ACHN (cell line): ENCODE measurements around the gene GANC.
"Not testable (repeated sequence)": the region's sequence is repeated elsewhere in the genome, so short reads cannot be mapped to it uniquely, and the experiment has no call there.

Experiments used
- DNase-seq: peaks from one replicate; pipeline ENCODE4 v3.0.0-alpha.2; 2015
- in situ Hi-C: cut with HindIII; loops from 2 replicates; pipeline ENCODE4 v1.10.0; 2017; ENCODE audit warnings: low sequenced_read_pairs, low pct_ligation_motif_present, low pct_unique_long_range_greater_than_20kb

The GANC gene

GRCh38 chr15:42335074-42335473 is 62.1 kb downstream of the GANC start:
- in situ Hi-C loops: no loop called here
- no peak for DNase-seq

DNA sequence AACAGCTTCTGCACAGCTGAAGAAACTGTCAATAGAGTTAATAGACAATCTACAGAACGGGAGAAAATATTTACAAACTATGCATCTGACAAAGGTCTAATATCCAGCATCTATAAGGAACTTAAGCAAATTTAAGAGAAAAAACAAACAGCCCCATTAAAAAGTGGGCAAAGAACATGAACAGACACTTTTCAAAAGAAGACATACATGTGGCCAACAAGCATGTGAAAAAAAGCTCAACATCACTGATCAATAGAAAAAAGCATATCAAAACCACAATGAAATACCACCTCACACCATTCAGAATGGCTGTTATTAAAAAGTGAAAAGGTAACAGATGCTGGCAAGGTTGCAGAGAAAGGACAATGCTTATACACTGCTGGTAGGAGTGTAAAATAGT is 63.6 kb downstream of the GANC start:
- in situ Hi-C loops, DNase-seq: not testable (repeated sequence)

- DNase-seq, in situ Hi-C loops: not testable (repeated sequence)
Observed at GRCh38 chr15:42337104-42337503, 64.1 kb downstream of the GANC start.

DNA sequence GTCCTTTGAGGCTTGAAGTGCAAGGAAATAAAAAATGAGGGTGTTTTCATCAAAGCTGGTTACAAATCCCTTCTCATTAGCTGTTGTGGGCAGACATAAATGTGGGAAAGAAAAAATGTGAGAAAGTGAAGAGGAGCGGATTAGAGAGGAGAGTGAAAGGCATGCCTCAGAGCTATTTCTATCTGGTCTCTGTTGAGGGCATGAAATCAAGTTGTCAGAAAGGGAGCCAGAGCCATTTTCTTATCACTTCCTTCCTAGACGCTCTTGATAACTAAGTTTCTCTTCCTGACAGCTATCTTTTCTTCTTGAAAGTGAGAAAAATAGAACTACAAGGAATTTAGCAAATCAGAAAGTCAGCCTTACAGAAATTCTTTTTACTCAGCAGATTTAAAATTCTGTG is 65.5 kb downstream of the GANC start:
- in situ Hi-C loops: no loop called here
- DNase-seq: no peak

DNA sequence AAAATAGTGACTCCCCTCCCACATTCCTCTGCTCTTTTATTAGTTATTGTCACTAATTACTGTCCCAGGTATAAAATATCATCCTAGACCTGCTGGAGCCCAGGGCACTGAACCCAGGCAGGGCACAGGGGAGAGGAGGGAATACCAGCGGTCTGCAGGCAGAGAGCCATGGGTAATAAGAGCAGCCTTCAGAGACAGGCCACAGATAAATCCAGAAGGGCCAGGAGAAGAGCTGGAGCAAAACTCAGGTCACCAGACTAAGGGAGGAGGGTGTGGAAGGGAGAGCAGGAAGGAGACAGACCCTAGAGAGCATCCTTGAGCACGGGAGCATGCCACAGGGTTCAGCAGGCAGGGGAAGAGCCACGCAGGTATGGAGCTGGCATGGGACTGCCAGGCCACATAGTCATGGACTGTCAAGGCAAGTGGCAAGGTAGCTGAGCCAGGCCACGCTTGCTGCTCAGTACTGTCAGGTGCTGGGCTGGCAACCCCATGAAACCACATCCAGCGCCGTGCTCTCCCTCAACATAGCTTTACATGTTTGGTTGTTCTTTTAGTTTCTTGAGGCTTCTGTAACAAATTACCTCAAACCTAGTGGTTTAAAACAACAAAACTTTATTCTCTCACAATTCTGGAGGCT is 70.7 kb downstream of the GANC start:
- in situ Hi-C loops: no loop called here
- DNase-seq: no peak

DNA sequence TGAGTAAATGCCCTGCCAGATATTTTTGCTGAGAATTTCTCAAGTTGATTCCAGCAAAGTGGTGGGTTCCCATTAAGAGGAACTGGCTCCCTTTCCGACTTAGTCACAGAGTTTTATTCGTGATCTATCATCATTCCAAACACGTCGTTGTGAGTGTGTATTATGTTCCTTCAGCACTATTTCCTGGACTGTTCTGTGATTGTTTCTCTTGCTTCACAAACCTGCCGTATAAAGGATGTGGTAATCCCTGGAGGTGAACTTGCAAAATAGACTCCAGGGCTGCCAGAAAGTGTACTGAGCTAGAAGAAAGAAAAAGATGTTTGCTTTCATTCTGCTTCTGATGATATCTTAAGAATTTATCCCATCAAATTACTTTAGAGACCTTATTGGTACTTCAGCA is 71.8 kb downstream of the GANC start:
- in situ Hi-C loops: no loop called here

GRCh38 chr15:42345504-42345903 is 72.5 kb downstream of the GANC start:
- in situ Hi-C loops: no loop called here
- DNase-seq: no peak

More for the DNA sequence above, 71.8 kb downstream of the GANC start:
- DNase-seq: no peak

- no peak for DNase-seq
- in situ Hi-C loops: no loop called here
Observed at GRCh38 chr15:42348083-42348482, 75.1 kb downstream of the GANC start.

DNA sequence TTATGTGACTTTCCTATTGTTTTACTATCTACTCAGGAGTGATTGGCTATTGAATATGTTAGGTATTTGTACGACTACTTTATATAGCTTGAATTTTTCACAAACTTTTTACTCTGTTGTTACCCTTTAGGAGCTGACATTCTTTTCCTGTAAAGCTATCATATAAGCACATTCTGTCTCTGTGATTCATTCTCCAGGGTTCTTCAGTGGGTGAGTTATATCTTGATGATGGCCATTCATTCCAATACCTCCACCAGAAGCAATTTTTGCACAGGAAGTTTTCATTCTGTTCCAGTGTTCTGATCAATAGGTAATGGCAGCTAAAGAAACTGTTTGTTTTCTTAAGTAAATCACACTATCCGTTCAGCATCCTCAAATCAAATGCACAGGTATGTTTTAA is 76.2 kb downstream of the GANC start:
- no peak for DNase-seq
- in situ Hi-C loops: no loop called here

DNA sequence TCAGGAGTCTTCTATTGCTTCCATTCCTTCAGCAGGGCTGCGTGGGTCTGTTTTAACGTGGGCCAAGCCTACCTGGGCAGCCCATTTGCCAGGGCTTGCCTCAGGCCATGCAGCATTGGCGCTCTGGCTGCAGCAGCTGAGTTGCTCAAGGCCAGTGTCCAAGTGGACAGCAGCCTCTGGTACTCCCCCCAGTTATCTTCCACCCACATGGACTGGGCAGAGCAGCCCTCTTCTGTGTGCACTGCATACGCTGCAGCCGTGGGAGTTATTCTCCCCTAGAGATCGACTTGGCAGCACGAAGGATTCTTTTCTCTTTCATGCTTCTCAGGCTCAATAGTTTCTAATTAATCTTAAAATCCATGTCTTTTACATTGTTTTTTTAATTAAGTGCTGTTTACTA is 79.4 kb downstream of the GANC start:
- no peak for DNase-seq
- in situ Hi-C loops: no loop called here

- in situ Hi-C loops: no loop called here
- no peak for DNase-seq
Observed at GRCh38 chr15:42353061-42353460, 80.1 kb downstream of the GANC start.

DNA sequence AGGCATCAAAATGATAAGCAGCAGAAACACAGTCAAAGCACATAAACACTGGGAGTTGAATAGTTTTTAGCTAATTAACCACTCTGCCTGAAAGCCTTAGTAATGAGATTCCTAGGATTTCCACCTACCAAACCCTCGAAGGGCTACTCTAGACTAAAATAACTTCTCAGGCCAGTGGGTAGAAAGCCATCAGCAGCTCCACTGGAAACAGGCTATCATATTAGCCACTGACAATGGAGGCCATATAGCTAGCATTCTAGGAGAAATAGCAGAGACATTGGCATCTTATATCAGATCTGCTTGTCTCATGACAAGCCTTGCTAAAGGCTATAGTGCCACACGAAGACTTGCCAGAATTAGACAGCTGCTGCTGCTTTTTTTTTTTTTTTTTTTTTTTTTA is 81.8 kb downstream of the GANC start:
- in situ Hi-C loops: no loop called here

DNA sequence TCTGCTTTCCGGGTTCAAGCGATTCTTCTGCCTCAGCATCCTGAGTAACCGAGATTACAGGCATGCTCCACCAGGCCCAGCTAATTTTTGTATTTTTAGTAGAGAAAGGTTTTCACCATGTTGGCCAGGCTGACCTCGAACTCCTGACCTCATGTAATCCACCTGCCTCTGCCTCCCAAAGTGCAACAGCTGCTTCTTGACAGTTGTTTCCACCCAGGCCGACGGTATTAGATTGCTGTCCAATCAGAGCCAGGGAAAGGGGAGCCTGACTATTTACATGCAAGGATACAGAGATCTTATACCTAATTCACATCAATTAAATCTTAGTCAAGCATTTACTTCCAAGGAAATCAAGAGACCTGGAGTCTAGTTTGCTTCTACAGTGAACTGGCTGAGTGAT is 82.3 kb downstream of the GANC start:
- no peak for DNase-seq
- in situ Hi-C loops: no loop called here

More for the DNA sequence above, 81.8 kb downstream of the GANC start:
- no peak for DNase-seq

GRCh38 chr15:42356851-42357250 is 83.8 kb downstream of the GANC start:
- no peak for DNase-seq
- in situ Hi-C loops: no loop called here

DNA sequence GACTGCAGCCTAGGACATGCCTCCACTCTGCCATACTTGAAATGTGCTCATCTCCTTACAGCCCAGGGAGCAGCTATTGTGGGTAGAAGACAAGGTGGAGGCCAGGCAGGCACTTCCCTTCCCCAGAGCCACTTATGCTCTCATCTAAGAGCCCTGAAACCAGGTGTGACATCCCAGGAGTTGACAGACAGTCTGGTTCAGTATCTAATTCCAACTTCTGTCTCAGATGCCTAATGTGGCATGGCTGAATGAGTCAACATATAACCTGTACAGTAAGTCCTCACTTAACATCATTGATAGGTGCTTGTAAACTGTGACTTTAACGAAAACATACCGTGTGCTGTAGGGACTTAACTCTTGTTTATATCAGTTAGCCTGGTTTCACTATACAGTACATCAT is 85.1 kb downstream of the GANC start:
- in situ Hi-C loops: no loop called here
- no peak for DNase-seq

DNA sequence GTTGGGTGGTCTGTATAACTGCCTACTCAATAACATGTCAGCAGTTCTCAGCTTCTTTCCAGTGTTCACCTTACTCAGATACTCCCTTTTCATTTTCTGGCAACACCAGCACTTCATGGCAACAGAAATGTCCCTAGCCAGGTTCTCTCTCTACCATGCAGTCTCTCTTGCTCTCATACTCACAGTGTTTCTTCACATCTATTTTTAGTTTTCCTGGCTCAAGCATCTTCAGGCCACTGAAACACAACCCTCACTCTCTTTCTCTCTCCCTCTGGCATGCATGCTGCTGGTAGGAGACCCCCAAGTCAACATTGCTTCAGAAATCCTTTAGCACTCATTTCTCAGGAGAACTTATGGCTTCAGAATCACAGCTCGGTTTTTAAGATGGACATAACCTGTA is 86.2 kb downstream of the GANC start, which contains the start of gene CAPN3:
Gene CAPN3 (plus strand): TSS at position 253 of the 400 bp plus-strand sequence. CDS start 305 bp downstream, outside the sequence.
- in situ Hi-C loops: no loop called here
- no peak for DNase-seq

DNA sequence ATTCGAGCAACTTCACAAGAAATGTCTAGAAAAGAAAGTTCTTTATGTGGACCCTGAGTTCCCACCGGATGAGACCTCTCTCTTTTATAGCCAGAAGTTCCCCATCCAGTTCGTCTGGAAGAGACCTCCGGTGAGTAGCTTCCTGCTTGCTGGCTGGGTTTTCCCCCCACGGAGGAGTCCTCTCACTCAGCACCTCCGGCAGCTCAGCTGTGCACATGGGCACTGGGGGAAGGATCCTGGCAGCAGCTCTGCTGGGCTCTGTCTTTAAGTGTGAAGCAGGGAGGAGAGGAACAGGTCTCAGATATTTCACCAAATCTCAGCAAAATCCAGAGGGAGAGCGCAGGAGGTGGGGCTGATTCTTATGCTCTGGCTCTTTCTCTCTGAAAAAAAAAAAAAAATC is 87.0 kb downstream of the GANC start:
- in situ Hi-C loops: no loop called here
- DNase-seq: no peak

DNA sequence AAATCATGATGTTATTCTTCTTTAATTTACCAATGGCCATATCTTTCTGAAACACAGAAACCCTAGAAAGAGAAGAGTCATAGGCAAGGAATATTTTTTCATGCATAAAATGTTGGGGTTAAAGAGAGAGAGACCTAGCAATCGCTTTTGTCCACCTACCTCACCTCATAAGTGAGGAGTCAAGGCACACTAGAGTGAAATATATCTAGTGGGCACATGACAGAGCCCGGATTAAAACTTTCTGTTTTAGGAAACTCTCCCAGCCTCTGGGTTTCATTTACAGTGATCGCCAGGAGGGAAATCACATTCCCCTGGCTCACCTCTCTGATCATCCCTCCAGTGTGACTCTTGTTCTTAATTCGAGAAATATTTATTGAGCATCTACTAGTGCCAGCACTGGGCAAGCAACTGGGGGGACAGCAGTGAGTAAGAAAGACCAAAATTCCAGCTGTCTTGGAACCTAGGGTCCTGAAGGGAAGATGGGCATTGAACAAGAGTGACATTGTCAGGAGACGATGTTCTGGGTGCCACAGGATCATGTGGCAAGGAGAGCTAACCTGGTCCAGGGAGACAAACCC is 87.6 kb downstream of the GANC start:
- in situ Hi-C loops: no loop called here
- DNase-seq: no peak

GRCh38 chr15:42363487-42363886 is 90.5 kb downstream of the GANC start:
- in situ Hi-C loops: no loop called here
- DNase-seq: no peak

DNA sequence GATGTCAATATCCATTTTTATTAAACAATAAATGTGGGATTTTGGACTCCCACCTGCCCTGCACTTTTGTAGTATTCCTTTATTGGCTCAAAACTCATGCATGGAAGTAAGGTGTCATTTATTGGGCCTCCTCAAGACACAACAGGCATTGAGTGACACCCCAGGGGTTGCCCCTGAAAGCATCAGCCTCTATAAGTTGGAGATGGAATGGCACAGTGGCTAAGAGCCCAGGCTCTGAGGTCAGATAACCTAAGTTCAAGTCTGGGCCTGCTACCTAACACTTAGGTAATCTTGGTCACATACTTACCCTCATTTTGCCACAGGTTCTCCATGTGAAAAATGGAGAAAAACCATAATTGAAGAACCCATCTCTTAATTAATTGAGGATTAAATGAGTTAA is 90.9 kb downstream of the GANC start:
- DNase-seq: no peak
- in situ Hi-C loops: no loop called here
